CD4-positive, alpha-beta T cell (primary cell): ENCODE measurements around the gene ZNF136. TPM values are rescaled to one million over a fixed set of nuclear protein-coding genes. Genes with fewer than 3 reads are reported as not detected.

Source experiments
- ATAC-seq: fragments of 200-7000 bp; cut with Tn5 transposase; one replicate; pipeline ENCODE4 v1.10.0; 2022; ENCODE audit warnings: mild to moderate bottlenecking; ENCODE audit not compliant: poor library complexity
- CTCF ChIA-PET: fragments of 350-600 bp; sonication (Branson Sonifier 250); formaldehyde crosslinking; loops from one replicate; lab custom pipeline; 2021; ENCODE audit warnings: antibody characterized with exemption, inconsistent platforms; lab: Charles Lee
- POLR2A ChIA-PET: fragments of 350-600 bp; sonication (Branson Sonifier 250); formaldehyde crosslinking; loops from one replicate; lab custom pipeline; 2021; ENCODE audit warnings: antibody characterized with exemption, inconsistent platforms; lab: Charles Lee
- DNase-seq, 14 experiments: peaks; one replicate each; pipeline ENCODE4 v3.0.0-alpha.2; 2013 to 2020; ENCODE audit warnings: mixed read lengths in 2 of 14
- H3K27ac ChIP-seq, 2 donors: one replicate each; pipeline versions ENCODE4 v1.5.1 to v1.7.0; 2013; ENCODE audit warnings: low read length in 2 of 2, low read depth in 1 of 2, mild to moderate bottlenecking in 1 of 2
- H3K27me3 ChIP-seq, 2 experiments: 1 replicate in 1 of 2; 2 replicates in 1 of 2; pipeline versions ENCODE4 v1.6.1 to v1.7.0; 2013; ENCODE audit warnings: low read length in 2 of 2, control low read depth in 1 of 2, mild to moderate bottlenecking in 1 of 2, moderate library complexity in 1 of 2; ENCODE audit not compliant: insufficient read depth in 2 of 2, control insufficient read depth in 1 of 2
- H3K36me3 ChIP-seq: one replicate; pipeline ENCODE4 v1.6.1; 2013; ENCODE audit warnings: low read length, control low read depth; ENCODE audit not compliant: insufficient read depth
- H3K4me1 ChIP-seq: one replicate; pipeline ENCODE4 v1.6.1; 2013; ENCODE audit warnings: low read length, control low read depth; ENCODE audit not compliant: insufficient read depth
- H3K4me3 ChIP-seq: one replicate; pipeline ENCODE4 v1.5.1; 2013; ENCODE audit warnings: mild to moderate bottlenecking, low read length, moderate library complexity
- H3K9me3 ChIP-seq, 2 experiments: 1 replicate in 1 of 2; 2 replicates in 1 of 2; pipeline versions ENCODE4 v1.6.1 to v1.7.0; 2013; ENCODE audit warnings: low read length in 2 of 2, mild to moderate bottlenecking in 2 of 2, control low read depth in 1 of 2, moderate library complexity in 1 of 2; ENCODE audit not compliant: control insufficient read depth in 1 of 2, insufficient read depth in 1 of 2
- H3K27ac Mint-ChIP-seq: one replicate; pipeline ENCODE4 v1.8.0; 2020; ENCODE audit warnings: mixed read lengths
- H3K27me3 Mint-ChIP-seq: one replicate; pipeline ENCODE4 v1.8.0; 2021; ENCODE audit warnings: mixed read lengths
- H3K36me3 Mint-ChIP-seq: one replicate; pipeline ENCODE4 v1.8.0; 2021; ENCODE audit warnings: low read depth, mixed read lengths
- H3K4me1 Mint-ChIP-seq: one replicate; pipeline ENCODE4 v1.8.0; 2021; ENCODE audit warnings: low read depth, mixed read lengths
- H3K4me3 Mint-ChIP-seq: one replicate; pipeline ENCODE4 v1.8.0; 2020; ENCODE audit warnings: mild to moderate bottlenecking, mixed read lengths
- H3K9me3 Mint-ChIP-seq: one replicate; pipeline ENCODE4 v1.8.0; 2020; ENCODE audit warnings: mixed read lengths
- intact Hi-C, 2 experiments: fragments of 100-400 bp; cut with DNase I in 1 of 2; cut with micrococcal nuclease in 1 of 2; formaldehyde crosslinking; loops; one replicate each; pipeline versions ENCODE4 v1.15.1 to v1.9.0; 2023 to 2025; cut with DNase I, micrococcal nuclease
- total RNA-seq, 174 experiments: library from RNA in 2 of 174; stranded (reverse) in 2 of 174; gene quantifications; one replicate each; pipeline ENCODE4 v1.2.3 and lab custom pipeline; 2021 to 2026
- TF ChIP-seq, protein P1 (sequence below): fragments of 200-600 bp; IDR thresholded peaks from one replicate; pipeline ENCODE4 v1.8.0; 2022; ENCODE audit warnings: antibody characterized with exemption, mild to moderate bottlenecking

ZNF136 gene
- total RNA-seq, 2 experiments from 2014 or later, result 40.5 to 45.6 TPM

DNA sequence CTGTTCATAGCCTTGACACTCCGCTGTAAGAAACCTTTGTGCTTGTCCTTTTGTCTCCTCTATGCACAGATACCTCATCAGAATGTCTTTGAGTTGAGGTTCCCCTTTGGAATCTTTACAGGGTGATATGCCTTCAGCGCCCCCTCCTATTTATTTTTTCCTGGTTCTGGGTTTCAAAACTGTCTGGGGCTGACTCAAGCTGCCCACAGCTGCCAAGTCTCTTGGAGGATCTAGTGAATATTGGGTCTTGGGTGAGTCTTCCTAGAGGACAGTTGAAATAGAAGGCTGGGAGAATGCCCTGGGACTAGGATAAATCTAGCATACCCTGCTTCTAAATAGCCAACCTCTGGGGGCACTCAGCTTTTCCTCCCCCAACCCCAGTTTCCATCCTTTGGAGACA lies 930 bp downstream of the ZNF136 start:
- H3K4me1 Mint-ChIP-seq, result peaks cover 56% of the 10 kb centered on the region

DNA sequence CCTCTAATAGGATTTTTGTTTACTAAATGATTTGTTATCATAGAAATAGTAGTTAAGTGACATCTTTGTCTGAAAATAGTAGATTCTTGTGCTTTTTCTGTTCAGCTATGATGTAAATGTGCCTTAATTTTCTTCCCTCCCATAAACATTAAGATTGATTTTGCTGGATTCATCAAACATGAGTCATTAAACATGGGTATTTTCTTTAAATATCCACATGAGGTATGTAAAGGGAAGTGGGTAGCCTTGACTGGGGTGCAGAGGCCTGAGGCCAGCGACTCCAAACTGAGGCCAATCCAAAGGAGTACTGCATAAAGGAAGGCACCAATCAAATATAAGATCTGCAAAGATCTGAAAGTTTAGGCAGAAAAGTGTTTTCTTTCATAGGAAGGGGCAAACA lies 3.7 kb downstream of the ZNF136 start:
- Histone ChIP-seq H3K27me3 (no peaks in the 10 kb centered on the region), H3K4me1 (peaks cover 38% of the 10 kb centered on the region), H3K36me3 (peaks cover 14% of the 10 kb centered on the region), H3K4me3 (no peak overlapping the region), H3K9me3 (no peaks in the 10 kb centered on the region), H3K27ac (no peak overlapping the region)
- peaks cover 62% of the 10 kb centered on the region for H3K4me1 Mint-ChIP-seq
- H3K27ac Mint-ChIP-seq, result peak overlapping the region; percentile 89
- TF ChIP-seq, protein P1, sequence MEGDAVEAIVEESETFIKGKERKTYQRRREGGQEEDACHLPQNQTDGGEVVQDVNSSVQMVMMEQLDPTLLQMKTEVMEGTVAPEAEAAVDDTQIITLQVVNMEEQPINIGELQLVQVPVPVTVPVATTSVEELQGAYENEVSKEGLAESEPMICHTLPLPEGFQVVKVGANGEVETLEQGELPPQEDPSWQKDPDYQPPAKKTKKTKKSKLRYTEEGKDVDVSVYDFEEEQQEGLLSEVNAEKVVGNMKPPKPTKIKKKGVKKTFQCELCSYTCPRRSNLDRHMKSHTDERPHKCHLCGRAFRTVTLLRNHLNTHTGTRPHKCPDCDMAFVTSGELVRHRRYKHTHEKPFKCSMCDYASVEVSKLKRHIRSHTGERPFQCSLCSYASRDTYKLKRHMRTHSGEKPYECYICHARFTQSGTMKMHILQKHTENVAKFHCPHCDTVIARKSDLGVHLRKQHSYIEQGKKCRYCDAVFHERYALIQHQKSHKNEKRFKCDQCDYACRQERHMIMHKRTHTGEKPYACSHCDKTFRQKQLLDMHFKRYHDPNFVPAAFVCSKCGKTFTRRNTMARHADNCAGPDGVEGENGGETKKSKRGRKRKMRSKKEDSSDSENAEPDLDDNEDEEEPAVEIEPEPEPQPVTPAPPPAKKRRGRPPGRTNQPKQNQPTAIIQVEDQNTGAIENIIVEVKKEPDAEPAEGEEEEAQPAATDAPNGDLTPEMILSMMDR, result no peak
- no peaks in the 10 kb centered on the region for H3K27me3 Mint-ChIP-seq
- peaks cover 67% of the 10 kb centered on the region for H3K36me3 Mint-ChIP-seq
- H3K4me3 Mint-ChIP-seq, result peak overlapping the region; percentile 70
- ChIA-PET CTCF (no interaction called here), POLR2A (no interaction called here)
- no peak for DNase-seq
- intact Hi-C loops, result no loop called here
- no peaks in the 10 kb centered on the region for H3K9me3 Mint-ChIP-seq
- ATAC-seq, result no peak

More for the DNA sequence above, 930 bp downstream of the ZNF136 start:
- DNase-seq (no peak), ATAC-seq (no peak)
- Histone ChIP-seq H3K4me3 (peak overlapping the region; percentile 89), H3K9me3 (no peaks in the 10 kb centered on the region), H3K4me1 (peaks cover 46% of the 10 kb centered on the region), H3K36me3 (peaks cover 8% of the 10 kb centered on the region), H3K27ac (peak overlapping the region; percentile 88 to 96), H3K27me3 (no peaks in the 10 kb centered on the region)
- TF ChIP-seq, protein P1, result no peak
- Mint-ChIP-seq H3K4me3 (peak overlapping the region; percentile 93), H3K9me3 (no peaks in the 10 kb centered on the region), H3K36me3 (peaks cover 47% of the 10 kb centered on the region), H3K27ac (peak overlapping the region; percentile 89), H3K27me3 (no peaks in the 10 kb centered on the region)
- intact Hi-C loops, result loop anchor here (1.0 to 5.0 kb wide), 4 partner anchors 128 to 278 kb away; partner anchors contain the start of genes ZNF563 (in 2 of the 2) and ZNF443 (in 1 of the 2)
- ChIA-PET POLR2A (interaction anchor here (0.5 to 3.7 kb wide), 13 partner anchors 19 to 387 kb away, joined by 3 to 36 read pairs (median 8); partner anchors contain the start of genes ZNF20, ZNF439, ZNF44 and ZNF442), CTCF (interaction anchor here (0.6 kb wide), 2 partner anchors 133 to 175 kb away, joined by 3 read pairs; no protein-coding TSS in a partner anchor)

DNA sequence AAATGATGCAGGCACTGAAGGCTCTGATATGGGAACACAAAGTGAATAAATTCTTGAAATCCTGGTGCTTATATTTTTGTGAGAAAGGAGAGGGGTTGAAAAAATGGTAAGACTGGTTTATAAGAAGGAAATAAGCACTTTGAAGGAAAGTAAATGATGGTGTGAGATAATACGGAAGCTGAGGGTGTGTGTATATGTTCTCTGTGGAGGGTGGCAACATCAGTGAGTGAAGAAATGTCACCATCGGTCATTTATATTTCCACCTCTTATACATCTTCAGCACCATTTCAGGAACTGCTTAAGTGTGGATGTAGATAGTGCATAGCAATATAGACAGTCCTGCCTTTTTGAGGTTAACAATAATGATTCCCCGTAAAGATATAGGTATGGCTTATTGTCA lies 17.5 kb downstream of the ZNF136 start:
- H3K27me3 ChIP-seq, result no peaks in the 10 kb centered on the region
- intact Hi-C loops, result no loop called here
- DNase-seq (no peak), ATAC-seq (no peak)
- H3K27ac ChIP-seq, result no peak overlapping the region
- no peak overlapping the region for H3K4me3 ChIP-seq
- peaks cover 29% of the 10 kb centered on the region for H3K4me1 Mint-ChIP-seq
- peaks cover 40% of the 10 kb centered on the region for H3K36me3 ChIP-seq
- H3K4me3 Mint-ChIP-seq, result no peak overlapping the region
- no peak overlapping the region for H3K27ac Mint-ChIP-seq
- H3K4me1 ChIP-seq, result peaks cover 5% of the 10 kb centered on the region
- peaks cover 100% of the 10 kb centered on the region for H3K36me3 Mint-ChIP-seq
- H3K9me3 Mint-ChIP-seq, result peaks cover 15% of the 10 kb centered on the region
- ChIA-PET POLR2A (no interaction called here), CTCF (no interaction called here)
- H3K9me3 ChIP-seq, result peaks cover 49 to 59% of the 10 kb centered on the region in 2 experiments
- TF ChIP-seq, protein P1, result no peak
- H3K27me3 Mint-ChIP-seq, result no peaks in the 10 kb centered on the region
